GM23338 (cell line): ENCODE measurements around the gene R3HDM4. TPM values are rescaled to one million over a fixed set of nuclear protein-coding genes. Genes with fewer than 3 reads are reported as not detected.

Experiments used
- ATAC-seq: fragments of 200-7000 bp; cut with Tn5 transposase; 3 replicates; pipeline ENCODE4 v1.9.1; 2020
- DNase-seq: peaks from one replicate; pipeline ENCODE4 v3.0.0-alpha.2; 2015; ENCODE audit warnings: low spot score
- H2AFZ ChIP-seq: fragments of 200-600 bp; sonication (generic); 2 replicates; pipeline ENCODE4 v1.8.0; 2016; ENCODE audit warnings: antibody characterized with exemption, mild to moderate bottlenecking, moderate library complexity
- H3F3A ChIP-seq: fragments of 200-600 bp; sonication (generic); replicated peaks from 2 replicates; pipeline ENCODE4 v1.8.0; 2017; ENCODE audit warnings: antibody characterized with exemption, mixed run types, low read depth
- H3K27ac ChIP-seq: fragments of 200-600 bp; sonication (generic); 2 replicates; pipeline ENCODE4 v1.6.1; 2016; ENCODE audit warnings: low read depth
- H3K27me3 ChIP-seq: fragments of 200-600 bp; sonication (generic); 2 replicates; pipeline ENCODE4 v1.8.0; 2016; ENCODE audit warnings: mild to moderate bottlenecking, mixed run types, moderate library complexity; ENCODE audit not compliant: insufficient read depth
- H3K36me3 ChIP-seq: fragments of 200-600 bp; sonication (generic); 2 replicates; pipeline ENCODE4 v1.8.0; 2016; ENCODE audit warnings: mild to moderate bottlenecking; ENCODE audit not compliant: insufficient read depth
- H3K4me1 ChIP-seq: fragments of 200-600 bp; sonication (generic); 2 replicates; pipeline ENCODE4 v1.8.0; 2016; ENCODE audit warnings: mild to moderate bottlenecking, moderate library complexity; ENCODE audit not compliant: insufficient read depth
- H3K4me2 ChIP-seq: fragments of 200-600 bp; sonication (generic); 2 replicates; pipeline ENCODE4 v1.7.1; 2017; ENCODE audit warnings: mixed run types
- H3K4me3 ChIP-seq: fragments of 200-600 bp; sonication (generic); 2 replicates; pipeline ENCODE4 v1.6.1; 2016; ENCODE audit warnings: mixed run types
- H3K79me2 ChIP-seq: fragments of 200-600 bp; sonication (generic); replicated peaks from 2 replicates; pipeline ENCODE4 v1.8.0; 2017; ENCODE audit warnings: mild to moderate bottlenecking; ENCODE audit not compliant: insufficient read depth
- H3K9me2 ChIP-seq: fragments of 200-600 bp; sonication (generic); 2 replicates; pipeline ENCODE4 v1.8.0; 2017; ENCODE audit not compliant: insufficient read depth
- H4K20me1 ChIP-seq: fragments of 200-600 bp; sonication (generic); replicated peaks from 2 replicates; pipeline ENCODE4 v1.8.0; 2017; ENCODE audit warnings: mild to moderate bottlenecking; ENCODE audit not compliant: insufficient read depth
- H3K27ac Mint-ChIP-seq: 2 replicates; pipeline ENCODE4 v1.8.0; 2020; ENCODE audit warnings: inconsistent platforms, mild to moderate bottlenecking, moderate library complexity, mixed read lengths
- H3K27me3 Mint-ChIP-seq: 3 replicates; pipeline ENCODE4 v1.8.0; 2022; ENCODE audit warnings: low read depth, mild to moderate bottlenecking, moderate library complexity, mixed read lengths, inconsistent platforms; ENCODE audit not compliant: insufficient read depth, poor library complexity
- H3K36me3 Mint-ChIP-seq: 3 replicates; pipeline ENCODE4 v1.8.0; 2021; ENCODE audit warnings: low read depth, mild to moderate bottlenecking, inconsistent platforms, moderate library complexity, mixed read lengths
- H3K4me1 Mint-ChIP-seq: 3 replicates; pipeline ENCODE4 v1.8.0; 2020; ENCODE audit warnings: mild to moderate bottlenecking, inconsistent platforms, mixed read lengths
- H3K4me3 Mint-ChIP-seq: 3 replicates; pipeline ENCODE4 v1.8.0; 2021; ENCODE audit warnings: moderate library complexity, mild to moderate bottlenecking, inconsistent platforms, mixed read lengths
- H3K9me3 Mint-ChIP-seq: 3 replicates; pipeline ENCODE4 v1.8.0; 2020; ENCODE audit warnings: moderate library complexity, mild to moderate bottlenecking, inconsistent platforms, mixed read lengths
- JUNB ChIP-seq: IDR thresholded peaks from one replicate; pipeline ENCODE4 v1.6.1; 2016; ENCODE audit warnings: antibody characterized with exemption; ENCODE audit not compliant: unreplicated experiment
- REST ChIP-seq: IDR thresholded peaks from one replicate; pipeline ENCODE4 v1.6.1; 2018; ENCODE audit warnings: antibody characterized with exemption; ENCODE audit not compliant: unreplicated experiment
- polyA plus RNA-seq: library from polyadenylated mRNA; unstranded; fragments of >200 nt; fragmentation: Nextera tagmentation; extraction: Ambion mirVana; gene quantifications from 2 replicates; pipeline ENCODE4 v1.2.1, GENCODE V29; 2016
- total RNA-seq: library from RNA; depleted of rRNA; stranded (reverse); fragments of >200 nt; shearing (Covaris generic); gene quantifications from 2 replicates; pipeline ENCODE4 v1.2.3, GENCODE V29; 2014
- TF ChIP-seq, protein P1 (sequence below), 2 experiments: fragments of 200-600 bp in 1 of 2; sonication (generic) in 1 of 2; conservative IDR thresholded peaks; 2 replicates each; pipeline versions ENCODE4 v1.5.1 to v1.6.1; 2016 to 2017; ENCODE audit warnings: antibody characterized with exemption in 2 of 2, low read depth in 2 of 2, mild to moderate bottlenecking in 2 of 2, moderate library complexity in 1 of 2

R3HDM4 gene
- total and polyA plus RNA-seq, 2 experiments from 2014 or later: 76.5 to 87.1 TPM

- no peaks in the 10 kb centered on the region for H3K9me2 ChIP-seq
- H3K27ac Mint-ChIP-seq: no peak overlapping the region
Observed at GRCh38 chr19:882871-883497, 30.0 kb downstream of the R3HDM4 start.

More at GRCh38 chr19:882871-883497, 30.0 kb downstream of the R3HDM4 start:
- H3F3A ChIP-seq: no peaks in the 10 kb centered on the region
- H3K27me3 ChIP-seq: no peaks in the 10 kb centered on the region
- H3K4me1 ChIP-seq: no peaks in the 10 kb centered on the region
- H2AFZ ChIP-seq: no peak overlapping the region
- no peaks in the 10 kb centered on the region for H3K4me1 Mint-ChIP-seq
- no peaks in the 10 kb centered on the region for H3K79me2 ChIP-seq
- TF ChIP-seq JUNB: no peak
- no peak for TF ChIP-seq REST
- TF ChIP-seq, protein P1, sequence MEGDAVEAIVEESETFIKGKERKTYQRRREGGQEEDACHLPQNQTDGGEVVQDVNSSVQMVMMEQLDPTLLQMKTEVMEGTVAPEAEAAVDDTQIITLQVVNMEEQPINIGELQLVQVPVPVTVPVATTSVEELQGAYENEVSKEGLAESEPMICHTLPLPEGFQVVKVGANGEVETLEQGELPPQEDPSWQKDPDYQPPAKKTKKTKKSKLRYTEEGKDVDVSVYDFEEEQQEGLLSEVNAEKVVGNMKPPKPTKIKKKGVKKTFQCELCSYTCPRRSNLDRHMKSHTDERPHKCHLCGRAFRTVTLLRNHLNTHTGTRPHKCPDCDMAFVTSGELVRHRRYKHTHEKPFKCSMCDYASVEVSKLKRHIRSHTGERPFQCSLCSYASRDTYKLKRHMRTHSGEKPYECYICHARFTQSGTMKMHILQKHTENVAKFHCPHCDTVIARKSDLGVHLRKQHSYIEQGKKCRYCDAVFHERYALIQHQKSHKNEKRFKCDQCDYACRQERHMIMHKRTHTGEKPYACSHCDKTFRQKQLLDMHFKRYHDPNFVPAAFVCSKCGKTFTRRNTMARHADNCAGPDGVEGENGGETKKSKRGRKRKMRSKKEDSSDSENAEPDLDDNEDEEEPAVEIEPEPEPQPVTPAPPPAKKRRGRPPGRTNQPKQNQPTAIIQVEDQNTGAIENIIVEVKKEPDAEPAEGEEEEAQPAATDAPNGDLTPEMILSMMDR (conservative IDR thresholded peaks at IDR 0.05; ENCODE audit: low read depth in 2 of 2): no peak
- DNase-seq: no peak
- H3K4me3 Mint-ChIP-seq: no peak overlapping the region
- no peak overlapping the region for H3K4me2 ChIP-seq
- ATAC-seq: no peak
- peaks cover 32% of the 10 kb centered on the region; the same call in 2 of the 3 replicates for H3K36me3 Mint-ChIP-seq
- peaks cover 4% of the 10 kb centered on the region; the same call in 1 of the 2 replicates for H4K20me1 ChIP-seq
- no peaks in the 10 kb centered on the region; the same call in 2 of the 3 replicates for H3K9me3 Mint-ChIP-seq
- no peak overlapping the region for H3K27ac ChIP-seq
- H3K27me3 Mint-ChIP-seq: peaks cover 2% of the 10 kb centered on the region
- no peaks in the 10 kb centered on the region for H3K36me3 ChIP-seq
- no peak overlapping the region for H3K4me3 ChIP-seq
